NCI-H526 (cell line): ENCODE results near the gene LRRTM2.
A peak's percentile ranks its signal among the peaks of the same experiment; 100 is the strongest.

ENCODE experiments used
- DNase-seq, 2 experiments: peaks; one replicate each; lab custom pipeline; 2025; lab: John Stamatoyannopoulos, UW

The LRRTM2 gene

GRCh38 chr5:138878437-138879235, 3.5 kb upstream of the LRRTM2 start:
- no peak for DNase-seq

- DNase-seq, result no peak
Observed at GRCh38 chr5:138876811-138877210, 1.7 kb upstream of the LRRTM2 start.

GRCh38 chr5:138875946-138876345, 811 bp upstream of the LRRTM2 start:
- no peak for DNase-seq

- DNase-seq, result no peak
Observed at GRCh38 chr5:138875552-138875875, 379 bp upstream of the LRRTM2 start.

GRCh38 chr5:138874241-138874640, 894 bp downstream of the LRRTM2 start:
- no peak for DNase-seq

- DNase-seq, result no peak
Observed at GRCh38 chr5:138873466-138874221, 1.5 kb downstream of the LRRTM2 start.

GRCh38 chr5:138872841-138873465, 2.2 kb downstream of the LRRTM2 start:
- DNase-seq, result peak; percentile 28 to 51

GRCh38 chr5:138870611-138871010, 4.5 kb downstream of the LRRTM2 start:
- DNase-seq, result no peak

- no peak for DNase-seq
Observed at GRCh38 chr5:138869763-138870500, 5.2 kb downstream of the LRRTM2 start.

- DNase-seq, result no peak
Observed at GRCh38 chr5:138869038-138869437, 6.1 kb downstream of the LRRTM2 start.

GRCh38 chr5:138867011-138867410, 8.1 kb downstream of the LRRTM2 start:
- DNase-seq, result no peak

- no peak for DNase-seq
Observed at GRCh38 chr5:138853132-138853531, 22.0 kb downstream of the LRRTM2 start.

GRCh38 chr5:138850865-138851435, 24.2 kb downstream of the LRRTM2 start:
- no peak for DNase-seq

- no peak for DNase-seq
Observed at GRCh38 chr5:138849882-138850281, 25.3 kb downstream of the LRRTM2 start.

- DNase-seq, result no peak
Observed at GRCh38 chr5:138849439-138849838, 25.7 kb downstream of the LRRTM2 start.

GRCh38 chr5:138844812-138845513, 30.2 kb downstream of the LRRTM2 start:
- no peak for DNase-seq

GRCh38 chr5:138844125-138844461, 31.0 kb downstream of the LRRTM2 start:
- no peak for DNase-seq

- DNase-seq, result no peak
Observed at GRCh38 chr5:138843316-138844124, 31.6 kb downstream of the LRRTM2 start.

- no peak for DNase-seq
Observed at GRCh38 chr5:138841531-138841930, 33.6 kb downstream of the LRRTM2 start.

GRCh38 chr5:138840103-138840502, 35.0 kb downstream of the LRRTM2 start:
- no peak for DNase-seq

GRCh38 chr5:138837160-138837559, 38.0 kb downstream of the LRRTM2 start:
- DNase-seq, result no peak
